Skeletal muscle satellite cell (primary cell): ENCODE measurements around the gene SRRM5.
A peak's percentile ranks its signal among the peaks of the same experiment; 100 is the strongest.
"Not testable (repeated sequence)": the region's sequence is repeated elsewhere in the genome, so short reads cannot be mapped to it uniquely, and the experiment has no call there.

Experiments used
- H3K27me3 ChIP-seq: 2 replicates; pipeline ENCODE4 v1.7.0; 2013; ENCODE audit warnings: low read length; ENCODE audit not compliant: control insufficient read depth, insufficient read depth
- H3K36me3 ChIP-seq: 2 replicates; pipeline ENCODE4 v1.7.0; 2013; ENCODE audit warnings: mild to moderate bottlenecking, control low read depth, low read length; ENCODE audit not compliant: insufficient read depth
- H3K4me1 ChIP-seq: 2 replicates; pipeline ENCODE4 v1.7.0; 2013; ENCODE audit warnings: low read length; ENCODE audit not compliant: control insufficient read depth, insufficient read depth
- H3K4me2 ChIP-seq: 2 replicates; pipeline ENCODE4 v1.7.0; 2013; ENCODE audit warnings: mild to moderate bottlenecking, low read length
- H3K4me3 ChIP-seq: 2 replicates; pipeline ENCODE4 v1.7.0; 2013; ENCODE audit warnings: low read length
- H3K9ac ChIP-seq: 2 replicates; pipeline ENCODE4 v1.7.0; 2013; ENCODE audit warnings: mild to moderate bottlenecking, low read depth, low read length, moderate library complexity
- H3K9me3 ChIP-seq: replicated peaks from 2 replicates; pipeline ENCODE4 v1.7.0; 2013; ENCODE audit warnings: mild to moderate bottlenecking, control low read depth, low read length

Gene SRRM5

DNA sequence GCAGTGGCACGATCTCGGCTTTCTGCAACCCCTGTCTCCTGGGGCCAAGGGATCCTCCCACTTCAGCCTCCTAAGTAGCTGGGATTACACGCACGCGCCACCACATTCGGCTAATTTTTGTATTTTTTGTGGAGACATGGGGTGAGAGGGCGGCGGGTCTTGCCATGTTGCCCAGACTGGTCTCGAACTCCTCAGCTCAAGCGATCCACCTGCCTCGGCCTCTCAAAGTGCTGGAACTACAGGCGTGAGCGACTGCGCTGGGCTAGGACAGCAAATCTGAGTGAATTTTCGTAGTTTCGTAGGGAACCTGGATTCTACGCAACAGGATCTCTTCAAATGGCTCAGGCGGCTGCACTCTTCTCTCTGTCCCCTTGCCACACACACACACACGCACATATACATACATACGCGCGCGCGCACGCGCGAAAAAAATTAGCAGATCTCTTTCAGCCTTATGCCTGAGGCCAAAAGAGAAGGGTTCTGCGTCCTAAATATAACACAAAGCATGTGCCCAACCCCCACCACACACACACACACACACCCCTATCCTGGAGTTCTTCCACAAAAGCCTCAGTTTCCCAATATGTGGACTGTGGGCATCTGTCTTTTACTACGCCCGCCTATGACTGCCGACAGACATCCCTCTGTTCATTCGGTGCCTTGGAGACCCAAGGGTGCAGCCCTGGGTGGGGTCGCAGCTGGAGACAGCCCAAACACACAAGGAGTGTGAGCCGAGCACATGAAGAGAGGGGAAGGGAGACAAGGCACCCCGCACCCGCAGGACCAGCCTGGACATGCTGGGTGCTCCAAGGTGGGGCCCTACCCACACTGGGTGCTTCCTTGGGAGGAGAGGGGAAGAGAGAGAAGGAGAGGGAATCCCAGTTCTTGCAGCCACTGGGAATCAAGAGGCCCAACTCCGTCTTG, 35.7 kb upstream of the SRRM5 start:
- H3K4me2 ChIP-seq, result peak overlapping the region; percentile 81
- H3K36me3 ChIP-seq, result peaks cover 5% of the 10 kb centered on the region
- peak overlapping the region; percentile 64 for H3K4me3 ChIP-seq
- H3K9ac ChIP-seq, result peak overlapping the region; percentile 58
- peaks cover 7% of the 10 kb centered on the region for H3K27me3 ChIP-seq
- H3K9me3 ChIP-seq, result no peaks in the 10 kb centered on the region
- peaks cover 5% of the 10 kb centered on the region for H3K4me1 ChIP-seq

- Histone ChIP-seq H3K4me3 (no peak overlapping the region), H3K9me3 (no peaks in the 10 kb centered on the region), H3K27me3 (peaks cover 7% of the 10 kb centered on the region), H3K36me3 (no peaks in the 10 kb centered on the region), H3K9ac (no peak overlapping the region), H3K4me2 (no peak overlapping the region), H3K4me1 (peaks cover 5% of the 10 kb centered on the region)
Measured at GRCh38 chr19:43578787-43579186, 33.1 kb upstream of the SRRM5 start.

DNA sequence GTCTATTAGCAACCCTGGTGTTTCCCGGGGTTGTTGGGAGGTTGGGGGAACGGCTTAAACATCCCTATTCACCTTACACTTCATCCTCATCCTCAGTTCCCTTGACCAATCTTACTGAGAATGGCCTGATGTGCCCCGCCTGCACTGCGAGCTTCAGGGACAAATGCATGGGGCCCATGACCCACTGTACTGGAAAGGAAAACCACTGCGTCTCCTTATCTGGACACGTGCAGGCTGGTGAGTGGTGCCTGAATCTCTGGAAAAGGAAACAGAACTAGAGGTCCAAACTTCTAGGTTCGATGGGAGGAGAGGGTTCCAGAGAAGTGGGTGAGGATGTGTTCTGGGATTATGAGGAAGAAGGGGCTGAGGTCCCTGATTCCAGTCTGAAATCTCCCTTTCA, 30.4 kb upstream of the SRRM5 start:
- no peaks in the 10 kb centered on the region for H3K4me1 ChIP-seq
- peaks cover 7% of the 10 kb centered on the region for H3K27me3 ChIP-seq
- H3K9ac ChIP-seq, result no peak overlapping the region
- H3K4me3 ChIP-seq, result no peak overlapping the region
- no peaks in the 10 kb centered on the region for H3K9me3 ChIP-seq
- peaks cover 7% of the 10 kb centered on the region for H3K36me3 ChIP-seq
- no peak overlapping the region for H3K4me2 ChIP-seq

GRCh38 chr19:43582495-43582894, 29.4 kb upstream of the SRRM5 start:
- no peaks in the 10 kb centered on the region for H3K4me1 ChIP-seq
- no peak overlapping the region for H3K9ac ChIP-seq
- H3K27me3 ChIP-seq, result peaks cover 7% of the 10 kb centered on the region

DNA sequence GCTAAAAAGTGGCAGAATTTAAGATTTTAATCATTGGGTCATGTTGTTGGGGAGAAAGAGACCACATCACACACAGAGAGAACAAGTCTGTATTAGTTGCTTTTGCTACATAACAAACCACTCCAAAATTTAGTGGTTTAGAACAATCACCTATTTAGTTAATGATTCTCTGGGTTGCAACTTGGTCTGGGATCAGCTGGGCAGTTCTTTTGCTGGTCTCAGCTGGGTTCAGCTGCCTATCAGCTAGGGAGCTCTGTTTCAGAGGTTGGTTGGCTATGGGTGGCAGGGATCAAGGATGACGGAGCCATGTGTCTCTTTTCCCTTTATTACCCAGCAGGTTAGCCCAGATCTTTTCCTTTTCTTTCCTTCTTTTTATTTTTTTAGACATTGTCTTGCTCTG, 27.4 kb upstream of the SRRM5 start:
- no peak overlapping the region for H3K4me2 ChIP-seq
- no peak overlapping the region for H3K9ac ChIP-seq
- H3K9me3 ChIP-seq, result no peaks in the 10 kb centered on the region
- no peaks in the 10 kb centered on the region for H3K4me1 ChIP-seq
- no peaks in the 10 kb centered on the region for H3K27me3 ChIP-seq
- H3K4me3 ChIP-seq, result no peak overlapping the region
- H3K36me3 ChIP-seq, result peaks cover 14% of the 10 kb centered on the region

More at GRCh38 chr19:43582495-43582894, 29.4 kb upstream of the SRRM5 start:
- H3K4me3 ChIP-seq, result no peak overlapping the region
- H3K4me2 ChIP-seq, result no peak overlapping the region
- peaks cover 8% of the 10 kb centered on the region for H3K36me3 ChIP-seq
- H3K9me3 ChIP-seq, result no peaks in the 10 kb centered on the region

- Histone ChIP-seq H3K36me3 (peaks cover 26% of the 10 kb centered on the region), H3K9ac (no peak overlapping the region), H3K4me2 (no peak overlapping the region), H3K4me1 (no peaks in the 10 kb centered on the region), H3K4me3 (no peak overlapping the region), H3K9me3 (no peaks in the 10 kb centered on the region), H3K27me3 (no peaks in the 10 kb centered on the region)
Measured at GRCh38 chr19:43586346-43586745, 25.5 kb upstream of the SRRM5 start.

DNA sequence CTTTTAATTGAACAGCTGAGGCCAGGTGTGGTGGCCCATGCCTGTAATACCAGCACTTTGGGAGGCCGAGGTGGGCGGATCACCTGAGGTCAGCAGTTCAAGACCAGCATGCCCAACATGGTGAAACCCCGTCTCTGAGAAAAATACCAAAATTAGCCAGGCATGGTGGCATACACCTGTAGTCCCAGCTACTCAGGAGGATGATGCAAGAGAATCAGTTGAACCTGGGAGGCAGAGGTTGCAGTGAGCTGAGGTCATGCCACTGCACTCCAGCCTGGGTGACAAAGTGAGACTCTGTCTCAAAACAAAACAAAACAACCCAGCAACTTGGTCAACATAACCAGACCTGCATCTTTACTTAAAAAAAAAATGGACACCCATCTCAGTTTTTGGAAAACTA, 24.9 kb upstream of the SRRM5 start:
- H3K4me3 ChIP-seq, H3K9me3 ChIP-seq, H3K4me1 ChIP-seq, H3K4me2 ChIP-seq, H3K9ac ChIP-seq, H3K27me3 ChIP-seq: not testable (repeated sequence)
- H3K36me3 ChIP-seq, result peaks cover 28% of the 10 kb centered on the region

DNA sequence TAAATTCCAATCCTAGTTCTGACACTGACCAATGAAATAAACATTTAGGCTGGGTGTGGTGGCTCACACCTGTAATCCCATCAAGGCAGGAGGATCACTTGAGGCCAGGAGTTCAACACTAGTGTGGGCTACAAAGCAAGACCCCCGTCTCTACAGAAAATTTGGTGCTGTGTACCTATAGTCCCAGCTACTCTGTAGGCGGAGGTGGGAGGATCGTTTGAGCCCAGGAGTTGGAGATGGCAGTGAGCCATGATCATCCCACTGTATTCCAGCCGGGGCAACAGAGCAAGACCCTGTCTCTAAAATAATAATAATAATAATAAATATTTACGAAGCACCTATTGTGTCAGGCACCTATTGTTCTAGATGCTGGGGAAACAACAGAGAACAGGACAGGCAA, 22.6 kb upstream of the SRRM5 start:
- no peaks in the 10 kb centered on the region for H3K27me3 ChIP-seq
- H3K4me1 ChIP-seq, result peaks cover 6% of the 10 kb centered on the region
- H3K4me3 ChIP-seq, result no peak overlapping the region
- H3K9me3 ChIP-seq, result no peaks in the 10 kb centered on the region
- peaks cover 50% of the 10 kb centered on the region for H3K36me3 ChIP-seq
- no peak overlapping the region for H3K9ac ChIP-seq
- no peak overlapping the region for H3K4me2 ChIP-seq

DNA sequence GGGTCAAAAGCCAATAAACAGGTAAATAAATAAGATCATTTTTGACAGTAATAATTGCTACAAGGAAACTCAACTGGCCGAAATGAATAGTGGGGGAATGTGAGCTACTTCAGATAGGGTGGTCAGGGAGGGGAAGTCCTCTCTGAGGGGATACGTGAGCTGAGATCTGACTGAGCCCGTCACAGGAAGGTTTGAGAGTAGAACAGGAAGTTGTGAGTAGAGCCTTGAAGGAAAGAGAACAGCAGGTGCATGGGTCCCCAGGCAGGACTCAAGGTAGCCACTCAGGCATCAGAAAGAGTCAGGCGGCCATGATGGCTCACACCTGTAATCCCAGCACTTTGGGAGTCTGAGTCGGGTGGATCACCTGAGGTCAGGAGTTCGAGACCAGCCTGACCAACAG, 22.2 kb upstream of the SRRM5 start:
- Histone ChIP-seq H3K4me1 (peaks cover 10% of the 10 kb centered on the region), H3K36me3 (peaks cover 53% of the 10 kb centered on the region), H3K9me3 (no peaks in the 10 kb centered on the region), H3K27me3 (no peaks in the 10 kb centered on the region), H3K4me2 (no peak overlapping the region), H3K9ac (no peak overlapping the region), H3K4me3 (no peak overlapping the region)

DNA sequence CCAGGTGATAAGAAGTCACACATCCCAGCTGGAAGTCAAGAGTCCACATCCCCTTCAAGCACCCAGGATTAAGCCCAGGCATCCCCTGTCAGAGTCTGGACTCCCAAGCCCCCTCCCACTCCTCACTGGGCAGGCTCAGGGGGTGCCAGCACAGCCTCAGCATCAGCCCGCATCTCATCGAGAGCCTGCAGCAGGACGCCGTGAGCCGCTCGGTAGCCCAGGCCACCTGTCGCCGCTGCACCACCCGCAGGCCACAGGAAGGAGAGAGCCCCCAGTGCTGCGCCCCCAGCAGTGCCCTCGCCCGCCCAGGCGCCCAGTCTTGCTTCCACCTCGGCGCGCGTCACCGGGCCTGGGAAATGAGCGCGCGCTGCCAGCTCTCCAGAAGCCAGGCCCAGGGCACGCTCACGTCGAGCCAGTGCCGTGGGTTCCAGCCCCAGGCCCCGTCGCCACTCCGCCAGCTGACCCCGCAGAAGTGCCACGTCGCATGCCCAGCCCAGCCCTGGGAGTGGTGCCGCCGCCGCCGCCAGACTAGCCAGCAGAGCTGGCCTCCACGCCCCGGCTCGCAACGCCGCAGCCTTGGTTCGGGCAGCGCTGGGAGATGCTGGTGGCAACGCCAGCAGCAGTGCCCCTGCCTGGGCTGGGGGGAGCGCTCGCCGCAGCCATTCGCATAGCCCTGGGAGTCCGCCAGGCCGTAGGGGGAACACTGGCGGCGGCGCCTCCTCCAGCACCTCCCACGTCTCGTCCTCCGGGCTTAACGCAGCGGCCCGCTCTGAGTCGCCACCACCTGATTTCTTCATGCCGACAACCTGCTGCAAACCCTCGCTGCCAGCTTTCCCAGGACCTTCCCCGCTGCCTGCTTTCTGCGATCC, 19.8 kb upstream of the SRRM5 start:
- Histone ChIP-seq H3K36me3 (peaks cover 45% of the 10 kb centered on the region), H3K4me1 (peaks cover 13% of the 10 kb centered on the region), H3K27me3 (no peaks in the 10 kb centered on the region), H3K4me3 (no peak overlapping the region), H3K4me2 (no peak overlapping the region), H3K9ac (no peak overlapping the region), H3K9me3 (no peaks in the 10 kb centered on the region)

DNA sequence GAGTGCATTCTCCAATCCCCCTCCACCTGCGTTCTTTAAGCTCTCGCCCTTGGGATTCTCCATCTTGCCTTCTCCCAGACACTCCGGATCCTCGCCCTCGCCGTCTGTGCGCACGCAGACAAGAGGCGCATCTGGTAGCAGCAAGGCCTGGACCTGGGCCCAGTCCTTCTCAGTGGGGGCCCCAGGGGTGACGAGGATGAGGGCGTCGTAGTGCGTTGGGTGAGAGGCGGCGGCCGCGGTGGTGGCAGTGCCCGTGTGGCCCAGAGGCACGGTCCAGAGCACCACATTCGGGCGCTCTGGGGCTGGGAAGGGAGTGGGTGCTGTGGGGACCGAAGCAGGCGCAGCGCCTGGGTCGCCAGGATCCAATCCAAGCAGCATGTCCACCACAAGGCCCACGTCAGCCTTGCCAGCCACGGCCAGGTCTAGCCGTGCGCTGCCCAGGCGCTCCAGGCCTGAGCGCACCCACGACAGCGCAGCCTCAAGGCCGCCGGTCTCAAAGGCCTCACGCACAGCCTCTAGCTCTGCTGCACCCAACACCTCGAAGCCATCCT, 19.0 kb upstream of the SRRM5 start:
- Histone ChIP-seq H3K27me3 (no peaks in the 10 kb centered on the region), H3K4me2 (no peak overlapping the region), H3K4me3 (no peak overlapping the region), H3K9ac (peak overlapping the region; percentile 13), H3K4me1 (peaks cover 20% of the 10 kb centered on the region), H3K36me3 (peaks cover 45% of the 10 kb centered on the region), H3K9me3 (no peaks in the 10 kb centered on the region)
